Muscle of back (tissue), 11 donors: ENCODE data around the gene GPR39. TPM values are rescaled to one million over a fixed set of nuclear protein-coding genes. Genes with fewer than 3 reads are reported as not detected.
A peak's percentile ranks its signal among the peaks of the same experiment; 100 is the strongest.

Source experiments
- DNase-seq, 3 donors: peaks; one replicate each; pipeline versions ENCODE4 v3.0.0 to v3.0.0-alpha.2; 2013
- polyA plus RNA-seq, 10 donors: library from polyadenylated mRNA; unstranded; fragments of 120-200 nt; gene quantifications; one replicate each; pipeline ENCODE4 v1.2.1, GENCODE V29; 2013; ENCODE audit not compliant: insufficient read length in 10 of 10

GPR39 gene
- polyA plus RNA-seq, 10 donors = 0.08 to 0.27 (median 0.16) TPM; not detected in 1

DNA sequence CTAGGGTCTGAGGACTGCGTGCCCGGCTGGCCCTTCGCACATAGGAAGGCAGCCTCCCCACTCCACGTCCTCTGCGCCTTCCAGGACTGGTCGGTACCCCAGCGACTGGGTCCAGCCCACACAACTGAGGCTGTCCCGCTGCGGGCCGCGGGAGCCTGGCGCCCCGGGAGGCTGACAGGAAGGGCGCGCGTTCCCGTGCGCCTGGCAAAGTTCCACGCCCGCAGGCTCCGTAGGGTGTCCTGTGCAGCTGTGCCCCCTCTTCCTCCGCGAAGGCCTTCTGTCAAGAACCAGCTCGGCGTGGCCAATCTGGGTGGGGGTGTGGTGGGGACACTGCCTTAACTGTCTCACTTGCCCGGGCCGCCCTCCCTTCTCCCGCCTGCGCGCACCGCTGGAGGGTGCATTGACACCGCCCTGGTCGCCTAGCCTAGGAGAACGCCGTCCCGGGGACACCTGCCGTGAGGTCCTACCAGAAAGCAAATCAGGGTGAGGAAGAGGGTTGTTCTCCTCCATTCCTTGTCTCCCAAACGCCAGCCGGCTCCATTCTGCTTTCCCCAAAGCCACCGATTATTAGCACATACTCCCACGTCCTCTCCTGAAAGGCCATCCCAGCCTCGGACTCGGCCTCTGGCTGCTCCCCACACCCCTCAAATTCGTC is 254.0 kb downstream of the GPR39 start:
- peak in 1 of 3 donors; percentile 68 for DNase-seq

GRCh38 chr2:132671151-132671835 is 254.7 kb downstream of the GPR39 start:
- DNase-seq = peak in 1 of 3 donors; percentile 82

GRCh38 chr2:132676999-132677398 is 260.4 kb downstream of the GPR39 start:
- DNase-seq = no peak

DNA sequence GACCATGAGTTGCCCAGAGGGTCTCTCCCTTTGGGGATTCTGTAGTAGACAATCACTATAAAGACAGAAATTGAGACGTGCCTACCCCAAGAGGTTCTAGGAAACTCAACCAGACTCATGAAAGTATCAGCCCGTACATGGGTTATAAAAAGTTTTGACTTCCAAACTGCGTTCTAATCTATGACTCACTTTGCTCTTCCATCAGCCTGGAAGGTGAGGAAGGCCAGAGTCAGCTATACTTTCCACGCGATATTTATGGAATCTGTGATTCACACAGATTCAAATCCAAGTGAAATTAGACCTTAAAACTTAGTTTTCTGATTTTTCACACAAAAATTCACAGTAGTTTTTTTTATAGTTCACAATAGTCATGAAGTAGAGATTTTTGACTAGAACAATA is 261.1 kb downstream of the GPR39 start:
- DNase-seq = peak in 1 of 3 donors; percentile 43

DNA sequence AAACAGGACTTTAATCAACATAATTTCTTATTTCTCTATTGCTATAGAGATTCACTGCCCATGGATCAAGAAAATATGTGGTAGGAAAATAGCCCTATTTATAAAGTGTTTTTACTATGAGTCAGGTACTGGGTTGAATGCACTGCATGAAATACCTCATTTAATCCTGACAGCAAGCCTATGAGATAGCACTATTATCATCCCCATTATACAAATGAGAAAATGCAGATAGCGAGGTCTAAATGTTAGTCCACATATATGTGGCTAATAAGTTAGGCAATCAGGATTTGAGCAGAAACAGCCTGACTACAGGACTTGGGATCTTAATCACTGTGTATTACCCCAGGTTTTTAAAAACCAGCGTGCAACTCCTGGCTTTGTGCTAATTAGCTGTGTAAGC is 261.9 kb downstream of the GPR39 start:
- DNase-seq = no peak

- DNase-seq = no peak
Observed at GRCh38 chr2:132680544-132680943, 263.9 kb downstream of the GPR39 start.

DNA sequence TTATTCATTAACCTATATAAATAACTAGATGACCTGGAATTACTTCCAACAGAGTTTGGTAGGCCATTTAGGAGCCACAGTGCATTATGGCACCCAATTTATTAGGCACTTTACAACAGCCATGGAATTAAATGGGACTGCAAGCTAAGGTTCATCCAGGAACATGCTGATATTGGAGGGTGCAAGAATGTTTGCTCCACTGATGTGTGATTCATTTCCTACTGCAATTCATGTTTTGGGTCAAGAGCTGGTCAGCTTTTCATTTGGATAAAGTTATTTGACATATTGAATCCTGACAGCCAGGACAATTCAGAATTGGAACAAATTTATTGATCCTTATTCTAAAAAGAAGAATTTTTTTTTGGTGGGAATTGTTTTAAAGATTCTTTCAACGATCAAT is 265.2 kb downstream of the GPR39 start:
- DNase-seq = no peak

GRCh38 chr2:132690664-132691303 is 274.2 kb downstream of the GPR39 start:
- DNase-seq = no peak

DNA sequence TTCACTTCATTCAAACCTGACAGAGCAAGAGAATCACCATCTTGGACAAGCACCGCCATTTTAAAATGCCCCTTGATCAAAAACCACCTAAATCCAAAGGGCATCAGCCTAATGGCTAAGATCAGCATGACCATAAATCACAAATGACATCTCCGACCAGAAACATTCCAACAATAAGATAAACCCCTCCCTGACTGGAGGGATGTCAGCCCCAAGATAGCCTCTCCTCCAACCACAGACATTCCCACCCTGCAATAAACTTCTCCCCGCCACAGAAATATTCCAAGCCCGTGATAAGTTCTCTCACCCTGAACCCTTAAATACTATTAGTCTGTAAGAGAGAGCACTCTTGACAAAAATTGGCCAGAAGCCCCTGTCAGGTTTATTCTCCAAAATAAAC is 275.0 kb downstream of the GPR39 start:
- no peak for DNase-seq

DNA sequence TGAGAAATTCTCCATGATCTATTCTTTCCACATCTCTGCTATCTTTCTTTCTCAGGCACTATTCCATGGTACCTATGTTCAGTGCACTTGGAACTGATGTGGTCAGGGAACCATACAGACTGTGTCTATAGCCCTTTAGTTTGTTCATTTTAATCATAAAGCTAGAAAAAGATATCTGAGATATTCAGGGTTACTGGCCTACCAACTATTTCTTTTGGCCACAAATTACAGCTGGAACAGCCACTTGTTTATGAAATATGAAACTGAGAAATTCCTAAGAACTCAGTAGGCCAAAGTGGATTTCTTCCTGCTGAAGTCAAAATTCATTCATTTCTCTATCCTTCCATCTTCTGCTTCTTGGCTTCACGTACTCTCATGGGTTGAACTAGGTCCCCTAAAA is 276.2 kb downstream of the GPR39 start:
- no peak for DNase-seq
